WI38 (cell line): ENCODE results near the gene SLC38A1.
"Not testable (repeated sequence)": the region's sequence is repeated elsewhere in the genome, so short reads cannot be mapped to it uniquely, and the experiment has no call there.

Experiments
- H3K4me3 ChIP-seq: 2 replicates; pipeline ENCODE4 v1.5.1; 2011; ENCODE audit warnings: low read depth, mild to moderate bottlenecking, control low read depth, low read length
- CTCF ChIP-seq: IDR thresholded peaks from 2 replicates; pipeline ENCODE4 v1.5.1; 2012; ENCODE audit warnings: low read depth, mild to moderate bottlenecking, control low read depth, low read length

The SLC38A1 gene

DNA sequence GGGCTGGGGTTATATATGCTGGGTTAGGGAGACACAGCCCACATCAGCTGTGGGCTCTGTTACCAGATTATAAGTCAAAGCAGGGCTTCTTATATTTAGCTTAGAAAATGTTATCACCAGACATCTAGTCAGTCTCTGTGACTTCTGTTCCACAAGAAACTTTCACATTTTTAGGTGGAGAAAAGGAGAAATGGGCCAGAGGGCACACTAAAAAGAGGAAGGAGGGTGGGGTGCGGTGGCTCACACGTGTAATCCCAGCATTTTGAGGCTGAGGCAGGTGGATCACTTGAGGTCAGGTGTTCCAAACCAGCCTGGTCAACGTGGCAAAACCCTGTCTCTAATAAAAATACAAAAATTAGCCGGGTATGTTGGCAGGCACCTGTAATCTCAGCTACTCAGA lies 28.0 kb upstream of the SLC38A1 start:
- no peak for TF ChIP-seq CTCF
- no peak overlapping the region for H3K4me3 ChIP-seq

DNA sequence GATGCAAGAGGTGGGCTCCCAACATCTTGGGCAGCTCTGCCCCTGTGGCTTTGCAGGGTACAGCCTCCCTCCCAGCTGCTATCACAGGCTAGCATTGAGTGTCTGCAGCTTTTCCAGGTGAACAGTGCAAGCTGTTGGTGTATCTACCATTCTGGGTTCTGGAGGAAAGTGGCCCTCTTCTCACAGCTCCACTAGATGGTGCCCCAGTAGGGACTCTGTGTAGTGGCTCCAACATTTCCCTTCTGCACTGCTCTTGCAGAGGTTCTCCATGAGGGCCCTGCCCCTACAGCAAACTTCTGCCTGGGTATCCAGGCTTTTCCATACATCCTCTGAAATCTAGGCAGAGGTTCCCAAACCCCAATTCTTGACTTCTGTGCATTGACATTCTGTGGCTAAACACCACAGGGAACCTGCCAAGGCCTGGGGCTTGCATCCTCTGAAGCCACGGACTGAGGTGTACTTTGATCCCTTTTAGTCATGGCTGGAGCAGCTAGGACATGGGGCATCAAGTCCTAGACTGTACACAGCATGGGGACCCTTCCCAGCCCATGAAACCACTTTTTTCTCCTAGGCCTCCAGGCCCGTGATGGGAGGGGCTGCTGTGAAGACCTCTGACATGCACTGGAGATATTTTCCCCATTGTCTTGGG lies 24.0 kb upstream of the SLC38A1 start:
- no peak overlapping the region for H3K4me3 ChIP-seq
- no peak for TF ChIP-seq CTCF

DNA sequence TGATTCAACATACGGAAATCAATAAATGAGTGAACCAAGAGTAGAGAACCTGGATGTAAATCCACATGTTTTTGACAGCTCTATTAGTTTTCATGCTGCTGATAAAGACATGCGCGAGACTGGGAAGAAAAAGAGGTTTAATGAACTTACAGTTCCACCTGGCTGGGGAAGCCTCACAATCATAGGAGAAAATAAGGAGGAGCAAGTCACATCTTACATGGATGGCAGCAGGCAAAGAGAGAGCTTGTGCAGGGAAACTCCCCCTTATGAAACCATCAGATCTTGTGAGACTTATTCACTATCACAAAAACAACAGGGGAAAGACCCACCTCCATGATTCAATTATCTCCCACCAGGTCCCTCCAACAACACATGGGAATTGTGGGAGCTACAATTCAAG lies 23.1 kb upstream of the SLC38A1 start:
- H3K4me3 ChIP-seq = not testable (repeated sequence)

- not testable (repeated sequence) for H3K4me3 ChIP-seq
These were observed 16.3 kb upstream of the SLC38A1 start for GRCh38 chr12:46285177-46285576.

DNA sequence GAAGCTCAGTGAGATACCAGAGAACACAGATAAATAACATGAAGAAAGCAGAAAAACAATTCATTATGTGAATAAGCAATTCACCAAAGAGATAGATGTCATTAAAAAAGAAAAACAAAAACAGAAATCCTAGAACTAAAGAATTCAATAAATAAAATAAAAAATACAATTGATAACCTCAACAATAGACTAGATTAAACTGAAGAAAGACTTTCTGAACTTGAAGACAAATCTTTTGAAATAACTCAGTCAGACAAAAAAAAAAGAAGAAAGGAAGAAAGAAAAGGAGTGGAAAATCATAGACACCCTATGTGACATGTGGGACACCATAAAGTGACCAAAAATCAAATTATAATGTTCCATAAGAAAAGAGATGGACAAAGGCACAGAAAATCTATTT lies 14.0 kb upstream of the SLC38A1 start:
- no peak overlapping the region for H3K4me3 ChIP-seq
- no peak for TF ChIP-seq CTCF

DNA sequence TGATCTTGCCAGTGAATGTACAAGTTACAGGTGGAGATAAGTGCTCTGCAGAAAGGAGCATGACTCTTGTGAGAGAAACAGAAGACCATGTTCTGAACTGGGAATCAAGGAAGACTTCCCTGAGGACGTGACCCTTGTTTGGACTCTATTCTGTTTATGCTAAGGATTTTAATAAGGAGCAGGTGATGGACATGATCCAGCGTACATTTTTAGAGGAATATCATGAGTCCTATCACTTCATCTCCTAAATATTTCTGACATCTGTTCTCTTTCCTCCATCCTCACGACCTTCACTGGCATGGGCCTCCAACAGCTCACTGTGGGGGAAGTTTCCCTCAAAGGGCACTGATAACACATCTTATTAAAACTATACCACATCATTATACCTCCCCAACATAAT lies 7.9 kb upstream of the SLC38A1 start:
- no peak overlapping the region for H3K4me3 ChIP-seq
- TF ChIP-seq CTCF = no peak

DNA sequence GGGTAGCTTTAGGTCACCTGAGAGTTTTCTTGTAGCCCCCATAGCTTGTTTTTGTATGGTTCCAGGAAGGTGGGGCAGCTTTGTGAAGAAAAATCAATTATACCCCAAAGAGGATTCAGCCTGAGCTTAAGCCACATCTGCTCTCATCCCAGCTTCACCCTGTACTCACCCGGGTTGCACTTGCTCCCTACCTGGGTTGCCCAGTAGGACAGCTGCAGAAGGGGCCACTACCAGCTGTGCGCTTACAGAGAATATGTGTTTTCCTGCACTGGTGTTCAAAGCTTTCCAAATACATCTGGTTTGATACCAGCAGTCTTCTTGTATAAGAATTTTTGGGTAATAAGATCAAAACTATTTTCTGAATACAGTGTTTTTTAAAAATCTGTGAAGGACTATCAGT lies 3.0 kb upstream of the SLC38A1 start:
- TF ChIP-seq CTCF = no peak

DNA sequence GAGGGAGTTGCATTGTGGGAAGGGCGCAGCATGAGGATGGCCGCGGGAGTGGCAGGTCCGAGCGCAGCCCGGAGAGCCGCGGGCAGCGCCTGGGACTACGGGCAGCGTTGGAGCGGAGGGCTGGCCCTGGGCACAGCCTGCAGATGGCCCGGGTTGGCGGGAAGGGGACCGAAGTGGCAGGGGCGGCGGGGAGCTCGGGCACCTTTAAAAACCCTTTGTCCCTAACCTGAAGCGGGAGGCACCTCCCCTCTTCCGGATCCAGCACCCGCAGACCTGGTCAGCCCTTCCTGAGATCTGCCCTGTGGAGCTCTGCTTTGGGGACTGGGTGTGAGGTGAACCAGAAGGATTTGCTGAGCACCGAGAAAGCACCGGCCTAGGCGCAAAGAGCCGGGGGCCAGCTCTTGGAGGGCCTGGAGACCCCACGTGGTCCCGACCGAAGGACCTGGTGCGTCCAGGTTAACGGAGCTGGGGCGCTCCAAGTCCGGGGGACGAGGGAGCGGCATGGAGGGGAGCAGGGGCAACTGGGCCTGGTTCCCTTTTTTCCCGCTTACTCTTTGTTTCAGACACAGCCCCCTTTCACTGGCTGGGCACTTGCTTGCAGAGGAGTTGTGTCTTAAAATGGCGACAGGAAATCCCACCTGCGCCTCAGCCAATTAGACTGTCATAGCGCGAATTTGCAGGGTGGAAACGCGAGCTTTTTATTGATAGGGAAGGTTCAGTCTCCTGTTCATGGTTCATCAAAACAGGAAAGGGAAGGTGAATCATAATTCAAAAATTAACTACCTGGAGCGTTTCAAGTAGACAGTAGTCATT lies 792 bp upstream of the SLC38A1 start:
- TF ChIP-seq CTCF = no peak

More for the DNA sequence above, 3.0 kb upstream of the SLC38A1 start:
- no peak overlapping the region for H3K4me3 ChIP-seq

More for the DNA sequence above, 792 bp upstream of the SLC38A1 start:
- peak overlapping the region; percentile 91 for H3K4me3 ChIP-seq
